HT-29 (cell line): ENCODE data around the gene SFXN1. TPM values are rescaled to one million over a fixed set of nuclear protein-coding genes. Genes with fewer than 3 reads are reported as not detected.
"Not testable (repeated sequence)": the region's sequence is repeated elsewhere in the genome, so short reads cannot be mapped to it uniquely, and the experiment has no call there.

Experiments
- DNase-seq: peaks from one replicate; pipeline ENCODE4 v3.0.0-alpha.2; 2015; ENCODE audit warnings: low spot score
- total RNA-seq: library from RNA; depleted of rRNA; stranded (reverse); fragments of >200 nt; shearing (Covaris generic); gene quantifications from 2 replicates; pipeline ENCODE4 v1.2.3, GENCODE V29; 2014; rRNA removed

The SFXN1 gene
- total RNA-seq = 97.9 and 137 TPM in 2 replicates

- peak; percentile 69 for DNase-seq
These were observed at the start of gene SFXN1 for GRCh38 chr5:175478384-175479124. SFXN1 (plus strand) TSS chr5:175478560; CDS start chr5:175492104, 13,544 bp downstream.

- no peak for DNase-seq
These were observed 43.6 kb upstream of the SFXN1 start for GRCh38 chr5:175434800-175435199.

- no peak for DNase-seq
These were observed 42.0 kb upstream of the SFXN1 start for GRCh38 chr5:175436359-175436758.

- no peak for DNase-seq
These were observed 40.0 kb upstream of the SFXN1 start for GRCh38 chr5:175438234-175438857.

GRCh38 chr5:175443514-175444059 is 34.8 kb upstream of the SFXN1 start:
- DNase-seq = no peak

GRCh38 chr5:175444060-175444904 is 34.1 kb upstream of the SFXN1 start, which contains the start of gene DRD1:
DRD1 (minus strand) TSS chr5:175444182; CDS start chr5:175443099, 1,083 bp downstream.
- DNase-seq = no peak

GRCh38 chr5:175444905-175445456 is 33.4 kb upstream of the SFXN1 start:
- no peak for DNase-seq

- DNase-seq = not testable (repeated sequence)
These were observed 32.0 kb upstream of the SFXN1 start for GRCh38 chr5:175446378-175446777.

- no peak for DNase-seq
These were observed 30.8 kb upstream of the SFXN1 start for GRCh38 chr5:175447571-175447970.

GRCh38 chr5:175448276-175448675 is 30.1 kb upstream of the SFXN1 start:
- no peak for DNase-seq

GRCh38 chr5:175452166-175452565 is 26.2 kb upstream of the SFXN1 start:
- no peak for DNase-seq

GRCh38 chr5:175454338-175454737 is 24.0 kb upstream of the SFXN1 start:
- DNase-seq = not testable (repeated sequence)

GRCh38 chr5:175456105-175456742 is 22.1 kb upstream of the SFXN1 start:
- no peak for DNase-seq

- DNase-seq = peak; percentile 76
These were observed 20.9 kb upstream of the SFXN1 start for GRCh38 chr5:175457466-175457865.

- peak; percentile 76 for DNase-seq
These were observed 18.2 kb upstream of the SFXN1 start for GRCh38 chr5:175460126-175460525.

- DNase-seq = no peak
These were observed 17.8 kb upstream of the SFXN1 start for GRCh38 chr5:175460552-175460951.

GRCh38 chr5:175461370-175461769 is 17.0 kb upstream of the SFXN1 start:
- DNase-seq = no peak

GRCh38 chr5:175463641-175464040 is 14.7 kb upstream of the SFXN1 start:
- DNase-seq = no peak

- peak; percentile 77 for DNase-seq
These were observed 14.1 kb upstream of the SFXN1 start for GRCh38 chr5:175464074-175464941.

GRCh38 chr5:175464942-175465233 is 13.5 kb upstream of the SFXN1 start:
- DNase-seq = no peak
